ENCODE data around the gene PAEP.

DNA sequence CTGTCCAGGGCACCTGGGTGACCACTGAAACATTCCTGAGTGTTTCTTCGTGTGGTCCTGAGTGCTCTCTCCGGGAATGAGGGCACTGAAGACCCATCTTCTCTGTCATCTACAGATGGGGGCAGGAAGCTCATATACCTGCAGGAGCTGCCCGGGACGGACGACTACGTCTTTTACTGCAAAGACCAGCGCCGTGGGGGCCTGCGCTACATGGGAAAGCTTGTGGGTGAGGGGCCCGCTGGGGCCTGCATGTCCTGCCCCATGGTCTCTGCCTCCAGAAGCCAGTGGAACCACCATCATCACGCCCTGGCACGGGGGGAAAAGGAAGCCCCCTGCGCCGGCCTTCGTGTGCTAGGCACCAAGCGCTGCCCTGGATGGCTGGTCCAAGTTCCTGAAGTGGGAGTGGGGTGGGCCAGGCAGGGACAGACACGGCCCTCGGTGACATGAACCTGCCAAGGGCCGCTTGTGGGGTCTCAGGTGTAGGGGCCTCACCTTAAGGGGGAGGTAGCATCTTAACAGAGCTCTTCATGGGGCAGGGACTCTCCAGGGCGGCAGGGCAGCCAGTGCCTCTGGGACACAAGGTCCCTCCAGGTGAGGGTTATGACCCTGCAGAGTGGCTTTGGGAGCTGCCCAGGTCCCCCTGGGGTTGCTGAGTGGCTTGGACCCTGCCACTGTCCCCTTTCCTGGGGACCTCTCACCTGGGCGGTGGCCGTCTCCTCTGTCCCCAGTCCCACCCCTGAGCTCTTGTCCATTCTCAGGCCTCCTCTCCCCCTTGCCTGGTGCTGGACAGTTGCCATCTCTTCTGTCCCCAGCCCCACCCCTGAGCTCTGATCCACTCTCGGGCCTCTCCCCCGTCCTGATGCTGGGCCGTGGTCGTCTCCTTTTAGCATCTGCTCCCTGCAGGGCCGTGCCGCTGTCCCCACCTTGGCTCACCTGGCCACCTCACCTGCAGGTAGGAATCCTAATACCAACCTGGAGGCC is 13.5 kb upstream of the PAEP start:
- TF ChIP-seq CTCF (optimal IDR thresholded peaks at IDR 0.05 in 1 of 3, IDR thresholded peaks at IDR 0.05 in 1 of 3, conservative IDR thresholded peaks at IDR 0.05 in 1 of 3; ENCODE audit: extremely low read depth in 1 of 3, insufficient read depth in 2 of 3, low read length in 3 of 3) (no peak), EZH2 (IDR thresholded peaks at IDR 0.05; ENCODE audit: low read length) (no peak)
